Uterus (tissue), 2 donors: ENCODE data around the gene SPINT1.

ENCODE experiments used
- CTCF ChIP-seq, 4 experiments: fragments of 200-600 bp in 2 of 4; fragments of 450-650 bp in 2 of 4; sonication (generic) in 2 of 4; IDR thresholded peaks; one replicate each; pipeline ENCODE4 v1.5.1; 2016 to 2019; ENCODE audit warnings: antibody characterized with exemption in 4 of 4, mild to moderate bottlenecking in 2 of 4, moderate library complexity in 1 of 4
- POLR2A ChIP-seq, 2 donors: fragments of 450-650 bp; IDR thresholded peaks; one replicate each; pipeline ENCODE4 v1.6.1; 2016; ENCODE audit warnings: antibody characterized with exemption in 2 of 2, mild to moderate bottlenecking in 1 of 2, moderate library complexity in 1 of 2

DNA sequence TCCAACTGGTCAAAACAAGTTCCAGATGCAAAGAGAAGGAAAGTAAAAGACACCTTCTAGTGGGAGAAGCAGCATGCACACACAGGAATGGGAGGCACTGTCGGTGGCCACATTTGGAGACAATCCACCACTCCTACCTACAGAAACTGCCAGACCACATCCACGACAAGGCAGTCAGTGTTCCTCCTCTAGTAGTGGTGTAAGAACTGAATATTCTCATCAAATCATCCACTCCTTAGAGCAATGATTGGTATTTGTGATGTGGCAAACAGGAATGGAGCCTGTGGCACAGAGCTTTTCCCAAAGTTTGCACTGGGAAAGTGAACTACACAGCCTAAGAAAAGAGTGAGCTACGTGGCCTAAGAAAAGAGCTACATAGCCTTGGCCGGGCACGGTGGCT lies 5.1 kb upstream of the SPINT1 start:
- TF ChIP-seq CTCF (IDR thresholded peaks at IDR 0.05) (no peak), POLR2A (IDR thresholded peaks at IDR 0.05) (no peak)
